ENCODE data around the gene DAGLA. TPM values are rescaled to one million over a fixed set of nuclear protein-coding genes. Genes with fewer than 3 reads are reported as not detected.

DAGLA gene
- total and polyA plus RNA-seq, 2 of the 13 experiments (the other 11 are each of a cell fraction or from before 2014, with no cell fraction given) = 2.6 to 3.9 TPM

DNA sequence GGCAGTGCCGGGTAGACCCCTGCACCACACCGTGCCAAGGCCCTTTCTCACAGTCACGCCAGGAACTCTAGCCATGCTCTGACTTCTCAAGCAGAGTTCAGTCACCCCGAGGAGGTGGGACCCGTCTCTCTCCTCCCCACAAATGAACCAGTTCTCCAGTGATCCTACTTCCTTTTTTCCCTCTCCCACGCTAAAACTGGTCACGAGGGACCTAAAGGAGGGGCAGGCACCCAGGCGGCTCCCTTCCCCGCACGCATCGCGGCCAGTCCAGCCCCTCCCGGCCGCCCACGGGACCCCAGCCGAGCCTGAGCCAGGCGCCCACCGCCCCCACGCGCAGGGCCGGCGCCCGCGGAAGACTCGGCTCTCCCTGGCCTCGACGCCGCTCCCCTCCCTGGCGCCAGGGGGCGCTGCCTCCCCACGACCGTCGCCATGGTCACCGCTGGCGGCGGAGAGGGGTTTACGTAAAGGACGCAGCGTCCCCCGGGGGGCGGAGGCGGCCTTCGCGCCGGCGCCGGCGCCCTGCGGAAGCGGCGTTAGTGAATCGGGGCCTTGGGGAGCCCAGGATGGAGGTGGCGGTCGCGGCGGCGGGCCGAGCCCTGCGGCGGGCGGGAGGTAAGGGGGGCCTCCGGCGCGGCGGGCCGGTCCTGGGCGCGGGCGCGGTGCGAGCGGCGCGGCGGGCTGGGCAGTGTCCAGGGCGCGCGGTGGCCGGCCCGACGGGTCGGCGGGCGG lies at the start of gene DAGLA (continued):
- no peak for TF ChIP-seq ZNF232 (CRISPR knock-in tag; IDR thresholded peaks at IDR 0.05; ENCODE audit: borderline replicate concordance)
- TF ChIP-seq ZNF292 (CRISPR knock-in tag; IDR thresholded peaks at IDR 0.05; ENCODE audit: borderline replicate concordance, low read depth) = no peak
- TF ChIP-seq, protein P1, sequence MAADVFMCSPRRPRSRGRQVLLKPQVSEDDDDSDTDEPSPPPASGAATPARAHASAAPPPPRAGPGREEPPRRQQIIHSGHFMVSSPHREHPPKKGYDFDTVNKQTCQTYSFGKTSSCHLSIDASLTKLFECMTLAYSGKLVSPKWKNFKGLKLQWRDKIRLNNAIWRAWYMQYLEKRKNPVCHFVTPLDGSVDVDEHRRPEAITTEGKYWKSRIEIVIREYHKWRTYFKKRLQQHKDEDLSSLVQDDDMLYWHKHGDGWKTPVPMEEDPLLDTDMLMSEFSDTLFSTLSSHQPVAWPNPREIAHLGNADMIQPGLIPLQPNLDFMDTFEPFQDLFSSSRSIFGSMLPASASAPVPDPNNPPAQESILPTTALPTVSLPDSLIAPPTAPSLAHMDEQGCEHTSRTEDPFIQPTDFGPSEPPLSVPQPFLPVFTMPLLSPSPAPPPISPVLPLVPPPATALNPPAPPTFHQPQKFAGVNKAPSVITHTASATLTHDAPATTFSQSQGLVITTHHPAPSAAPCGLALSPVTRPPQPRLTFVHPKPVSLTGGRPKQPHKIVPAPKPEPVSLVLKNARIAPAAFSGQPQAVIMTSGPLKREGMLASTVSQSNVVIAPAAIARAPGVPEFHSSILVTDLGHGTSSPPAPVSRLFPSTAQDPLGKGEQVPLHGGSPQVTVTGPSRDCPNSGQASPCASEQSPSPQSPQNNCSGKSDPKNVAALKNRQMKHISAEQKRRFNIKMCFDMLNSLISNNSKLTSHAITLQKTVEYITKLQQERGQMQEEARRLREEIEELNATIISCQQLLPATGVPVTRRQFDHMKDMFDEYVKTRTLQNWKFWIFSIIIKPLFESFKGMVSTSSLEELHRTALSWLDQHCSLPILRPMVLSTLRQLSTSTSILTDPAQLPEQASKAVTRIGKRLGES (CRISPR knock-in tag; IDR thresholded peaks at IDR 0.05; ENCODE audit: borderline replicate concordance) = no peak
- TF ChIP-seq NFKB2 (CRISPR knock-in tag; IDR thresholded peaks at IDR 0.05; ENCODE audit: borderline replicate concordance) = no peak; the same call in 1 of the 2 replicates
- TF ChIP-seq ZFP90 (CRISPR knock-in tag; IDR thresholded peaks at IDR 0.05; ENCODE audit: borderline replicate concordance) = no peak
- TF ChIP-seq ZNF331 (CRISPR knock-in tag; IDR thresholded peaks at IDR 0.05) = 0 out of 2 replicates have a peak, but pooled peaks have one; percentile 40
- no peak for TF ChIP-seq IKZF4 (CRISPR knock-in tag; IDR thresholded peaks at IDR 0.05; ENCODE audit: borderline replicate concordance, low read depth, not compliant biosample characterization)
- no peak for TF ChIP-seq ZNF12 (CRISPR knock-in tag; IDR thresholded peaks at IDR 0.05)
- TF ChIP-seq POLR2A (IDR thresholded peaks at IDR 0.05; ENCODE audit: insufficient read depth in 1 of 2, low read depth in 2 of 2, low read length in 2 of 2) = no peak
- TF ChIP-seq KLF6 (CRISPR knock-in tag; IDR thresholded peaks at IDR 0.05) = no peak
- TF ChIP-seq, protein P2, sequence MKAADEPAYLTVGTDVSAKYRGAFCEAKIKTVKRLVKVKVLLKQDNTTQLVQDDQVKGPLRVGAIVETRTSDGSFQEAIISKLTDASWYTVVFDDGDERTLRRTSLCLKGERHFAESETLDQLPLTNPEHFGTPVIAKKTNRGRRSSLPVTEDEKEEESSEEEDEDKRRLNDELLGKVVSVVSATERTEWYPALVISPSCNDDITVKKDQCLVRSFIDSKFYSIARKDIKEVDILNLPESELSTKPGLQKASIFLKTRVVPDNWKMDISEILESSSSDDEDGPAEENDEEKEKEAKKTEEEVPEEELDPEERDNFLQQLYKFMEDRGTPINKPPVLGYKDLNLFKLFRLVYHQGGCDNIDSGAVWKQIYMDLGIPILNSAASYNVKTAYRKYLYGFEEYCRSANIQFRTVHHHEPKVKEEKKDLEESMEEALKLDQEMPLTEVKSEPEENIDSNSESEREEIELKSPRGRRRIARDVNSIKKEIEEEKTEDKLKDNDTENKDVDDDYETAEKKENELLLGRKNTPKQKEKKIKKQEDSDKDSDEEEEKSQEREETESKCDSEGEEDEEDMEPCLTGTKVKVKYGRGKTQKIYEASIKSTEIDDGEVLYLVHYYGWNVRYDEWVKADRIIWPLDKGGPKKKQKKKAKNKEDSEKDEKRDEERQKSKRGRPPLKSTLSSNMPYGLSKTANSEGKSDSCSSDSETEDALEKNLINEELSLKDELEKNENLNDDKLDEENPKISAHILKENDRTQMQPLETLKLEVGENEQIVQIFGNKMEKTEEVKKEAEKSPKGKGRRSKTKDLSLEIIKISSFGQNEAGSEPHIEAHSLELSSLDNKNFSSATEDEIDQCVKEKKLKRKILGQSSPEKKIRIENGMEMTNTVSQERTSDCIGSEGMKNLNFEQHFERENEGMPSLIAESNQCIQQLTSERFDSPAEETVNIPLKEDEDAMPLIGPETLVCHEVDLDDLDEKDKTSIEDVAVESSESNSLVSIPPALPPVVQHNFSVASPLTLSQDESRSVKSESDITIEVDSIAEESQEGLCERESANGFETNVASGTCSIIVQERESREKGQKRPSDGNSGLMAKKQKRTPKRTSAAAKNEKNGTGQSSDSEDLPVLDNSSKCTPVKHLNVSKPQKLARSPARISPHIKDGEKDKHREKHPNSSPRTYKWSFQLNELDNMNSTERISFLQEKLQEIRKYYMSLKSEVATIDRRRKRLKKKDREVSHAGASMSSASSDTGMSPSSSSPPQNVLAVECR (CRISPR knock-in tag; IDR thresholded peaks at IDR 0.05; ENCODE audit: borderline replicate concordance) = peak; percentile 68; the same call in 1 of the 2 replicates
- TF ChIP-seq ZNF121 (CRISPR knock-in tag; IDR thresholded peaks at IDR 0.05) = no peak
- TF ChIP-seq TCF7L2 (IDR thresholded peaks at IDR 0.05; ENCODE audit: low read depth, low read length) = no peak
- TF ChIP-seq RELA (CRISPR knock-in tag; IDR thresholded peaks at IDR 0.05) = no peak
- peak; percentile 35; the same call in 1 of the 2 replicates for TF ChIP-seq ZNF124 (CRISPR knock-in tag; IDR thresholded peaks at IDR 0.05)
- TF ChIP-seq, protein P3, sequence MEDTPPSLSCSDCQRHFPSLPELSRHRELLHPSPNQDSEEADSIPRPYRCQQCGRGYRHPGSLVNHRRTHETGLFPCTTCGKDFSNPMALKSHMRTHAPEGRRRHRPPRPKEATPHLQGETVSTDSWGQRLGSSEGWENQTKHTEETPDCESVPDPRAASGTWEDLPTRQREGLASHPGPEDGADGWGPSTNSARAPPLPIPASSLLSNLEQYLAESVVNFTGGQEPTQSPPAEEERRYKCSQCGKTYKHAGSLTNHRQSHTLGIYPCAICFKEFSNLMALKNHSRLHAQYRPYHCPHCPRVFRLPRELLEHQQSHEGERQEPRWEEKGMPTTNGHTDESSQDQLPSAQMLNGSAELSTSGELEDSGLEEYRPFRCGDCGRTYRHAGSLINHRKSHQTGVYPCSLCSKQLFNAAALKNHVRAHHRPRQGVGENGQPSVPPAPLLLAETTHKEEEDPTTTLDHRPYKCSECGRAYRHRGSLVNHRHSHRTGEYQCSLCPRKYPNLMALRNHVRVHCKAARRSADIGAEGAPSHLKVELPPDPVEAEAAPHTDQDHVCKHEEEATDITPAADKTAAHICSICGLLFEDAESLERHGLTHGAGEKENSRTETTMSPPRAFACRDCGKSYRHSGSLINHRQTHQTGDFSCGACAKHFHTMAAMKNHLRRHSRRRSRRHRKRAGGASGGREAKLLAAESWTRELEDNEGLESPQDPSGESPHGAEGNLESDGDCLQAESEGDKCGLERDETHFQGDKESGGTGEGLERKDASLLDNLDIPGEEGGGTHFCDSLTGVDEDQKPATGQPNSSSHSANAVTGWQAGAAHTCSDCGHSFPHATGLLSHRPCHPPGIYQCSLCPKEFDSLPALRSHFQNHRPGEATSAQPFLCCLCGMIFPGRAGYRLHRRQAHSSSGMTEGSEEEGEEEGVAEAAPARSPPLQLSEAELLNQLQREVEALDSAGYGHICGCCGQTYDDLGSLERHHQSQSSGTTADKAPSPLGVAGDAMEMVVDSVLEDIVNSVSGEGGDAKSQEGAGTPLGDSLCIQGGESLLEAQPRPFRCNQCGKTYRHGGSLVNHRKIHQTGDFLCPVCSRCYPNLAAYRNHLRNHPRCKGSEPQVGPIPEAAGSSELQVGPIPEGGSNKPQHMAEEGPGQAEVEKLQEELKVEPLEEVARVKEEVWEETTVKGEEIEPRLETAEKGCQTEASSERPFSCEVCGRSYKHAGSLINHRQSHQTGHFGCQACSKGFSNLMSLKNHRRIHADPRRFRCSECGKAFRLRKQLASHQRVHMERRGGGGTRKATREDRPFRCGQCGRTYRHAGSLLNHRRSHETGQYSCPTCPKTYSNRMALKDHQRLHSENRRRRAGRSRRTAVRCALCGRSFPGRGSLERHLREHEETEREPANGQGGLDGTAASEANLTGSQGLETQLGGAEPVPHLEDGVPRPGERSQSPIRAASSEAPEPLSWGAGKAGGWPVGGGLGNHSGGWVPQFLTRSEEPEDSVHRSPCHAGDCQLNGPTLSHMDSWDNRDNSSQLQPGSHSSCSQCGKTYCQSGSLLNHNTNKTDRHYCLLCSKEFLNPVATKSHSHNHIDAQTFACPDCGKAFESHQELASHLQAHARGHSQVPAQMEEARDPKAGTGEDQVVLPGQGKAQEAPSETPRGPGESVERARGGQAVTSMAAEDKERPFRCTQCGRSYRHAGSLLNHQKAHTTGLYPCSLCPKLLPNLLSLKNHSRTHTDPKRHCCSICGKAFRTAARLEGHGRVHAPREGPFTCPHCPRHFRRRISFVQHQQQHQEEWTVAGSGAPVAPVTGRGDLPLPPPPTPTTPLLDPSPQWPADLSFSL (CRISPR knock-in tag; IDR thresholded peaks at IDR 0.05) = no peak
